ENCODE measurements around the gene NXN. TPM values are rescaled to one million over a fixed set of nuclear protein-coding genes. Genes with fewer than 3 reads are reported as not detected.

NXN gene
- total RNA-seq, 6 donors from 2014 or later, result 32.4 to 63.1 (median 52.2) TPM

DNA sequence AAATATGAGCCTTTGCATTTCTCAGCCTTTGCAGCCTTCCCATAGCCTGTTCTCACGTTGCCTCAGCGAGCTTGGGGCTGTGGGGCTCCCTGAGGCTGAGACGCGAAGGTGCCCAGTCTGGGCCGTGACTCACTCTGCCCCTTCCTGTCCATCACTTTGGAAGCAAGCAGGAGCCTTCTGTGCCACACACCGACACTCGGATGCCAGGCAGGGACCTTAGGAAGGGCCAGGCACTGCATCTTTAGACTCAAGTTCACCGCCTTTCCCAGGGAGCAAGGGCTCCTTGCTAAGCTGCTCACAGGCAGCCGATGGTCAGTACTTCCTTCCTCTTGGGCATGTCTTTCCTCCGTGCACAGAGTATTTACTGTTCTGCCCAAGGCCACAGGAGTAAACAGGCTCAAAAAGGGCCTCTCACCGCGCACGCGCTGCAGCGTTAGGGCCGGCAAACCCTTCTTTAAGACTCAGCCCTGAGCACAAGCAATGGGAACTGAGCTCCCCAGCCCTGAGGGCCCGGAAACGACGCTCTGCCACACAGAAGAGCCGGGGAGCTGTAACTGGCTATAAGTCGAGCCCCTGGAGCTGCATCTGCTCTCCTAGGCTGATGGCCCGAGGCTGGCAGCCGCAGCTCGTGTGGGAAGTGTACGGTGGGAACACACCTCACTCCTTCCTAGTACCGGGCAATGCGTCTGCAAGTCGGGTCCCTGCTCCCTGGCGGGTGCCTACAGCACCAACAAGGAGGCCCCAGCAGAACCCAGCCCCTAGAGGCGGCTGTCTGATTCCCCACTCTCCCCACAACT, 24.6 kb upstream of the NXN start:
- 69 to 72% methylated on average over 22 to 27 of the region's 30 CpGs for WGBS, 2 donors
- DNase-seq (peak in 1 of 2 donors; percentile 72), ATAC-seq (ENCODE audit: low FRiP score in 2 of 2) (no peak)
- Histone ChIP-seq H3K9me3 (no peaks in the 10 kb centered on the region), H3K4me1 (peaks cover 60 to 86% (median 66%) of the 10 kb centered on the region in 4 donors), H3K36me3 (peaks cover 16 to 95% (median 74%) of the 10 kb centered on the region in 4 donors), H3K27ac (peak overlapping the region; percentile 74 to 84 (median 78)), H3K27me3 (no peaks in the 10 kb centered on the region), H3K4me3 (no peak overlapping the region)
- TF ChIP-seq EP300 (IDR thresholded peaks at IDR 0.05) (no peak), CTCF (IDR thresholded peaks at IDR 0.05) (no peak), POLR2AphosphoS5 (IDR thresholded peaks at IDR 0.05) (peak; percentile 19 to 32), POLR2A (IDR thresholded peaks at IDR 0.05) (no peak)

DNA sequence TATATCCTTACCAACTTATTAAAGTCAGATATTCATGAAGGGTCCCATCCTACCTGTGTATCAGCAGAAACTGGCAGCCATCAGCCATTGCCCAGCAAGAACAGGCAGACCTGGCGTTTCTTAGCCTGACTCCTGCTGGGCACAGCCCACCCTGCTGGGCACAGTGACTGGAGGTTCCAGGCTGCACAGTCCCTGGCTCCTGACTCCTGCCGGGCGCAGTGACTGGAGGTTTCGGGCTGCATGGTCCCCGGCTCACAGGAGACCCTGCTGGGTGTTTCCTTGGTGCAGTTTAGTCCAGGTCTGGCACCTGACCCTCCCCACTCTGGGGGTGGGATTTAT, 24.0 kb upstream of the NXN start:
- no peak for TF ChIP-seq POLR2AphosphoS5 (IDR thresholded peaks at IDR 0.05)
- TF ChIP-seq EP300 (IDR thresholded peaks at IDR 0.05), result no peak
- TF ChIP-seq CTCF (IDR thresholded peaks at IDR 0.05), result no peak
- TF ChIP-seq POLR2A (IDR thresholded peaks at IDR 0.05), result no peak
- H3K36me3 ChIP-seq, result peaks cover 15 to 89% (median 72%) of the 10 kb centered on the region in 4 donors

DNA sequence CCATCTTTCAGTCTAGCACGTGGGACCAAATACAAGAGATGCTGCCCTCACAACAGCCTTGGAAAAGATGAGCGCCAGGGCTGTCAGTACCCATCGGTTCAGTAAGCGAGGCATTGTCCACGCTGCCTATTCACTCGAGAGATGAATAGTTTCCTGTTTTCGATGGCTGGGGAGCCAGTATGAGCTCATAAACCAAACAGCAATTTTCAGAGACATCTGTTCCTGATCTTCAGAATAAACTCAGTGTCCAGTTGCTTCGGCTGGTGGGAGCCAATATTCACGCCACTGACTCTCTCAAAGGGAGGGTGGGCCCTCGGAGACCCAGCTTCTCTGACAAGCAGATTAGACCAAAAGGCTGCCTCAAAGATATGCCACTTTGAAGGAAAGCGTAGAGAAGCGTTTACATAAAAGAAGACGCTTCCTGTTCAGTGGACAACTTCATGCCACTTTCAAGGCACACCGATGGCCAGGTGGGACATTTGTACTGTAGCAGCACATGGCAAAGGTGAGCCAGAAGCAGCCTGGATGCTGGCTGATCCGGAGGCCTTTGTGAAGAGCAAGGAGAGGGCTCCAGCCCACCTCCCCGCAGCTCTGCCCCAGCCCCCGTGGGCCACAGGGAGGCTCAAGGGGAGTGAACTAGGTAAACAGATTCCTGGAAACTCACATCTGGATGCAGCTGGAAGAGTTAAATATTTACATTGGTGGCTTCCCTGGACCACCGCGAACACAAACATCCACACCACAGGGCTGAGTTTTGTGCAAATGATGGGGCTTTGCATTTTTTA, 23.4 kb upstream of the NXN start:
- peaks cover 11 to 83% (median 66%) of the 10 kb centered on the region in 4 donors for H3K36me3 ChIP-seq
- ATAC-seq (ENCODE audit: low FRiP score in 2 of 2) (peak in 1 of 2 donors; percentile 32), DNase-seq (peak in 1 of 2 donors; percentile 46)
- TF ChIP-seq EP300 (IDR thresholded peaks at IDR 0.05) (no peak), POLR2AphosphoS5 (IDR thresholded peaks at IDR 0.05) (peak in 1 of 2 donors; percentile 15)
- H3K27ac ChIP-seq, result peak overlapping the region; percentile 74 to 84 (median 78)
- H3K4me1 ChIP-seq, result peaks cover 71 to 88% (median 76%) of the 10 kb centered on the region in 4 donors
- no peaks in the 10 kb centered on the region for H3K9me3 ChIP-seq
- no peaks in the 10 kb centered on the region for H3K27me3 ChIP-seq
- 45 to 57% methylated on average over 15 to 19 of the region's 19 CpGs for WGBS, 2 donors
- no peak overlapping the region for H3K4me3 ChIP-seq

More for the DNA sequence above, 24.0 kb upstream of the NXN start:
- 77 to 88% methylated on average over 3 to 5 of the region's 5 CpGs for whole genome bisulfite sequencing, 2 donors
- H3K27ac ChIP-seq, result peak overlapping the region; percentile 74 to 84 (median 78)
- no peaks in the 10 kb centered on the region for H3K27me3 ChIP-seq
- DNase-seq (peak in 1 of 2 donors; percentile 53), ATAC-seq (ENCODE audit: low FRiP score in 2 of 2) (no peak)
- no peak overlapping the region for H3K4me3 ChIP-seq
- H3K9me3 ChIP-seq, result no peaks in the 10 kb centered on the region
- peaks cover 64 to 88% (median 70%) of the 10 kb centered on the region in 4 donors for H3K4me1 ChIP-seq

DNA sequence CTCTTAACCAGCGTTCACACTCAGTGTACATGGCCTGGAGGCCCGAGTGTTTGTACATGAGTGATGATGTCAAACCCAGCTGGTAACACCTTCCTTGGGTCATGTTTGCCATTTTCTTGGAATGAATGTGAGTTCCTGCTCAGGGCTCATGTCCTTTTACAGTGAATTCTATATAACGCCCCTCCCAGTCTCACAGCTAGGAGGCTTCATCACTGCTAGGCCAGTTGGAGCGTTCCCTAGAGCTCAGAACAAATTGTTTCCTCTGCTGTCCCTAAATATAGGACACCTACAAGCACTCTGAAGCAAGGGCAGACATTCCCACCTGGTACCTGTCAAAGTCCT, 22.8 kb upstream of the NXN start:
- peaks cover 76 to 89% (median 78%) of the 10 kb centered on the region in 4 donors for H3K4me1 ChIP-seq

More for the DNA sequence above, 22.8 kb upstream of the NXN start:
- DNase-seq, result no peak
- peak overlapping the region; percentile 74 to 84 (median 78) for H3K27ac ChIP-seq
- 53 to 54% methylated on average over 4 of the region's 4 CpGs for WGBS, 2 donors
- ATAC-seq (ENCODE audit: low FRiP score in 2 of 2), result no peak
- TF ChIP-seq POLR2AphosphoS5 (IDR thresholded peaks at IDR 0.05), result peak in 1 of 2 donors; percentile 24
- TF ChIP-seq CTCF (IDR thresholded peaks at IDR 0.05), result no peak
- H3K36me3 ChIP-seq, result peaks cover 6 to 77% (median 60%) of the 10 kb centered on the region in 4 donors
- H3K27me3 ChIP-seq, result no peaks in the 10 kb centered on the region
- H3K9me3 ChIP-seq, result no peaks in the 10 kb centered on the region
- H3K4me3 ChIP-seq, result no peak overlapping the region

Measured in upper lobe of left lung (tissue), 6 donors.